ENCODE results near the gene HRH1. TPM values are rescaled to one million over a fixed set of nuclear protein-coding genes. Genes with fewer than 3 reads are reported as not detected.

Gene HRH1
- total and polyA plus RNA-seq, 2 of the 13 experiments (the other 11 are each of a cell fraction or from before 2014, with no cell fraction given) = not detected

DNA sequence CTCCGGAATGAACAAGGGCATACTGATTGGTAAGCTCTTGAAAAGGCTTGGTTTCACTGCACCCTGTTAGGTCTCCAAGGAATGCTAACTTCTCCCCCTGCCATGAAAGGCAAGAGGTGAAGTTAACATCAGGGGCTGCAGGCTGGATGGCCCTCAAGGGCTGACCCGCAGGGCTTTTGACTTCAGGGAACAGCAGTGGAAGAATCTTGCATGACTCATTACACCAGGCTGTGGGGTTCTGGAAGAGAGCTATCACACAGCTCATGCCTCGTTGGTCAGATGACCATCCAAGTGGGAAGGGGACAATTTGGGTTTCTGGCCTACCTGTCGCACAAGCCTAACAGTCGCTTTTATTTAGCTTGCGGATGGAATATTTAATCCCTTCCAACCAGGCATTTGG lies 94.3 kb downstream of the HRH1 start:
- no peak for DNase-seq (ENCODE audit: low spot score)
- no peak overlapping the region for H3K27ac ChIP-seq (ENCODE audit: extremely low read length, insufficient read depth, low read length)
- no peaks in the 10 kb centered on the region for H3K9me3 ChIP-seq (ENCODE audit: low read length)
- ChIA-PET CTCF (ENCODE audit: low intra/inter-chr PET ratio, low total read pairs) (no interaction called here), POLR2A (no interaction called here)
- in situ Hi-C loops (cut with HindIII; ENCODE audit: extremely low pct_ligation_motif_present, low pct_unique_long_range_greater_than_20kb) (no loop called here), intact Hi-C loops (cut with micrococcal nuclease; ENCODE audit: unreplicated experiment) (no loop called here)
- no peaks in the 10 kb centered on the region for H4K20me1 ChIP-seq (ENCODE audit: insufficient read depth, low read length)
- no peaks in the 10 kb centered on the region for H3K79me2 ChIP-seq (ENCODE audit: insufficient read depth, low read length)
- H3K4me2 ChIP-seq (ENCODE audit: low read depth, low read length) = no peak overlapping the region
- peaks cover 2 to 41% of the 10 kb centered on the region in 2 experiments; a peak in 4 of 5 replicates for H3K27me3 ChIP-seq (ENCODE audit: control insufficient read depth in 1 of 2, insufficient read depth in 2 of 2, low read length in 2 of 2)
- WGBS (ENCODE audit: low lambda C conversion rate) = 70% methylated on average over 6 of the region's 6 CpGs
- FAIRE-seq = no peak
- H3K4me3 ChIP-seq (replicated peaks in 1 of 3; ENCODE audit: insufficient read depth in 1 of 3, low read depth in 2 of 3, low read length in 3 of 3) = no peak overlapping the region
- no peak overlapping the region for H3K9ac ChIP-seq (ENCODE audit: insufficient read depth, low read depth, low read length)
- ATAC-seq = no peak
- BruUV-seq (replicated peaks) = no TSS peak
- no peak overlapping the region for H2AFZ ChIP-seq (ENCODE audit: low read length)
- H3K4me1 ChIP-seq (ENCODE audit: insufficient read depth, low read length) = no peaks in the 10 kb centered on the region
- no peaks in the 10 kb centered on the region for H3K36me3 ChIP-seq (replicated peaks in 1 of 2; ENCODE audit: control insufficient read depth in 1 of 2, insufficient read depth in 2 of 2, low read length in 2 of 2)
- TF ChIP-seq BHLHE40 (IDR thresholded peaks at IDR 0.05; ENCODE audit: low read length) (no peak), ZNF674 (CRISPR knock-in tag; IDR thresholded peaks at IDR 0.05; ENCODE audit: low read depth) (no peak), SAFB2 (CRISPR knock-in tag; IDR thresholded peaks at IDR 0.05; ENCODE audit: borderline replicate concordance, low read depth) (no peak), ZSCAN9 (CRISPR knock-in tag; IDR thresholded peaks at IDR 0.05; ENCODE audit: borderline replicate concordance) (no peak), ZNF605 (CRISPR knock-in tag; IDR thresholded peaks at IDR 0.05) (no peak), HNF4G (IDR thresholded peaks at IDR 0.05; ENCODE audit: borderline replicate concordance, low read depth, low read length) (no peak), HNF4G (CRISPR knock-in tag; IDR thresholded peaks at IDR 0.05; ENCODE audit: borderline replicate concordance, low read depth) (no peak), MEIS2 (CRISPR knock-in tag; IDR thresholded peaks at IDR 0.05) (no peak), REL (CRISPR knock-in tag; conservative IDR thresholded peaks at IDR 0.05) (no peak)
- TF ChIP-seq, protein P1, sequence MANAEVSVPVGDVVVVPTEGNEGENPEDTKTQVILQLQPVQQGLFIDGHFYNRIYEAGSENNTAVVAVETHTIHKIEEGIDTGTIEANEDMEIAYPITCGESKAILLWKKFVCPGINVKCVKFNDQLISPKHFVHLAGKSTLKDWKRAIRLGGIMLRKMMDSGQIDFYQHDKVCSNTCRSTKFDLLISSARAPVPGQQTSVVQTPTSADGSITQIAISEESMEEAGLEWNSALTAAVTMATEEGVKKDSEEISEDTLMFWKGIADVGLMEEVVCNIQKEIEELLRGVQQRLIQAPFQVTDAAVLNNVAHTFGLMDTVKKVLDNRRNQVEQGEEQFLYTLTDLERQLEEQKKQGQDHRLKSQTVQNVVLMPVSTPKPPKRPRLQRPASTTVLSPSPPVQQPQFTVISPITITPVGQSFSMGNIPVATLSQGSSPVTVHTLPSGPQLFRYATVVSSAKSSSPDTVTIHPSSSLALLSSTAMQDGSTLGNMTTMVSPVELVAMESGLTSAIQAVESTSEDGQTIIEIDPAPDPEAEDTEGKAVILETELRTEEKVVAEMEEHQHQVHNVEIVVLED (CRISPR knock-in tag; IDR thresholded peaks at IDR 0.05; ENCODE audit: borderline replicate concordance) = no peak
- TF ChIP-seq, protein P2, sequence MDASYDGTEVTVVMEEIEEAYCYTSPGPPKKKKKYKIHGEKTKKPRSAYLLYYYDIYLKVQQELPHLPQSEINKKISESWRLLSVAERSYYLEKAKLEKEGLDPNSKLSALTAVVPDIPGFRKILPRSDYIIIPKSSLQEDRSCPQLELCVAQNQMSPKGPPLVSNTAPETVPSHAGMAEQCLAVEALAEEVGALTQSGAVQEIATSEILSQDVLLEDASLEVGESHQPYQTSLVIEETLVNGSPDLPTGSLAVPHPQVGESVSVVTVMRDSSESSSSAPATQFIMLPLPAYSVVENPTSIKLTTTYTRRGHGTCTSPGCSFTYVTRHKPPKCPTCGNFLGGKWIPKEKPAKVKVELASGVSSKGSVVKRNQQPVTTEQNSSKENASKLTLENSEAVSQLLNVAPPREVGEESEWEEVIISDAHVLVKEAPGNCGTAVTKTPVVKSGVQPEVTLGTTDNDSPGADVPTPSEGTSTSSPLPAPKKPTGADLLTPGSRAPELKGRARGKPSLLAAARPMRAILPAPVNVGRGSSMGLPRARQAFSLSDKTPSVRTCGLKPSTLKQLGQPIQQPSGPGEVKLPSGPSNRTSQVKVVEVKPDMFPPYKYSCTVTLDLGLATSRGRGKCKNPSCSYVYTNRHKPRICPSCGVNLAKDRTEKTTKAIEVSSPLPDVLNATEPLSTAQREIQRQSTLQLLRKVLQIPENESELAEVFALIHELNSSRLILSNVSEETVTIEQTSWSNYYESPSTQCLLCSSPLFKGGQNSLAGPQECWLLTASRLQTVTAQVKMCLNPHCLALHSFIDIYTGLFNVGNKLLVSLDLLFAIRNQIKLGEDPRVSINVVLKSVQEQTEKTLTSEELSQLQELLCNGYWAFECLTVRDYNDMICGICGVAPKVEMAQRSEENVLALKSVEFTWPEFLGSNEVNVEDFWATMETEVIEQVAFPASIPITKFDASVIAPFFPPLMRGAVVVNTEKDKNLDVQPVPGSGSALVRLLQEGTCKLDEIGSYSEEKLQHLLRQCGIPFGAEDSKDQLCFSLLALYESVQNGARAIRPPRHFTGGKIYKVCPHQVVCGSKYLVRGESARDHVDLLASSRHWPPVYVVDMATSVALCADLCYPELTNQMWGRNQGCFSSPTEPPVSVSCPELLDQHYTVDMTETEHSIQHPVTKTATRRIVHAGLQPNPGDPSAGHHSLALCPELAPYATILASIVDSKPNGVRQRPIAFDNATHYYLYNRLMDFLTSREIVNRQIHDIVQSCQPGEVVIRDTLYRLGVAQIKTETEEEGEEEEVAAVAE (CRISPR knock-in tag; IDR thresholded peaks at IDR 0.05; ENCODE audit: borderline replicate concordance) = no peak
- TF ChIP-seq, protein P3, sequence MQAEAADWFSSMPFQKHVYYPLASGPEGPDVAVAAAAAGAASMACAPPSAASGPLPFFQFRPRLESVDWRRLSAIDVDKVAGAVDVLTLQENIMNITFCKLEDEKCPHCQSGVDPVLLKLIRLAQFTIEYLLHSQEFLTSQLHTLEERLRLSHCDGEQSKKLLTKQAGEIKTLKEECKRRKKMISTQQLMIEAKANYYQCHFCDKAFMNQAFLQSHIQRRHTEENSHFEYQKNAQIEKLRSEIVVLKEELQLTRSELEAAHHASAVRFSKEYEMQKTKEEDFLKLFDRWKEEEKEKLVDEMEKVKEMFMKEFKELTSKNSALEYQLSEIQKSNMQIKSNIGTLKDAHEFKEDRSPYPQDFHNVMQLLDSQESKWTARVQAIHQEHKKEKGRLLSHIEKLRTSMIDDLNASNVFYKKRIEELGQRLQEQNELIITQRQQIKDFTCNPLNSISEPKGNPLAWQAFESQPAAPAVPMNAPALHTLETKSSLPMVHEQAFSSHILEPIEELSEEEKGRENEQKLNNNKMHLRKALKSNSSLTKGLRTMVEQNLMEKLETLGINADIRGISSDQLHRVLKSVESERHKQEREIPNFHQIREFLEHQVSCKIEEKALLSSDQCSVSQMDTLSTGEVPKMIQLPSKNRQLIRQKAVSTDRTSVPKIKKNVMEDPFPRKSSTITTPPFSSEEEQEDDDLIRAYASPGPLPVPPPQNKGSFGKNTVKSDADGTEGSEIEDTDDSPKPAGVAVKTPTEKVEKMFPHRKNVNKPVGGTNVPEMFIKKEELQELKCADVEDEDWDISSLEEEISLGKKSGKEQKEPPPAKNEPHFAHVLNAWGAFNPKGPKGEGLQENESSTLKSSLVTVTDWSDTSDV (CRISPR knock-in tag; IDR thresholded peaks at IDR 0.05) = no peak
